ENCODE data around the gene ETV6.

The ETV6 gene

GRCh38 chr12:11724888-11725311 lies 75.4 kb downstream of the ETV6 start:
- TF ChIP-seq SIN3A (IDR thresholded peaks at IDR 0.05; ENCODE audit: borderline replicate concordance, insufficient read depth, low read length) (no peak), POLR2AphosphoS5 (IDR thresholded peaks at IDR 0.05; ENCODE audit: low read depth, low read length) (no peak), REST (IDR thresholded peaks at IDR 0.05; ENCODE audit: insufficient read depth in 1 of 2, low read depth in 2 of 2, low read length in 2 of 2) (no peak), TAF1 (IDR thresholded peaks at IDR 0.05; ENCODE audit: borderline replicate concordance, insufficient read depth, low read length) (no peak), FOXP2 (optimal IDR thresholded peaks at IDR 0.05; ENCODE audit: borderline replicate concordance, extremely low read depth, extremely low read length, insufficient read depth) (no peak)

- TF ChIP-seq TAF1 (IDR thresholded peaks at IDR 0.05; ENCODE audit: borderline replicate concordance, insufficient read depth, low read length) (no peak), POLR2AphosphoS5 (IDR thresholded peaks at IDR 0.05; ENCODE audit: low read depth, low read length) (no peak), SIN3A (IDR thresholded peaks at IDR 0.05; ENCODE audit: borderline replicate concordance, insufficient read depth, low read length) (no peak)
Observed at GRCh38 chr12:11725686-11726085, 76.2 kb downstream of the ETV6 start.

- TF ChIP-seq TAF1 (IDR thresholded peaks at IDR 0.05; ENCODE audit: borderline replicate concordance, insufficient read depth, low read length) (no peak), FOXP2 (optimal IDR thresholded peaks at IDR 0.05; ENCODE audit: borderline replicate concordance, extremely low read depth, extremely low read length, insufficient read depth) (no peak), SIN3A (IDR thresholded peaks at IDR 0.05; ENCODE audit: borderline replicate concordance, insufficient read depth, low read length) (no peak), REST (IDR thresholded peaks at IDR 0.05; ENCODE audit: insufficient read depth in 1 of 2, low read depth in 2 of 2, low read length in 2 of 2) (no peak), POLR2AphosphoS5 (IDR thresholded peaks at IDR 0.05; ENCODE audit: low read depth, low read length) (no peak)
Observed at GRCh38 chr12:11726659-11727058, 77.2 kb downstream of the ETV6 start.

GRCh38 chr12:11727133-11727664 lies 77.7 kb downstream of the ETV6 start:
- TF ChIP-seq FOXP2 (optimal IDR thresholded peaks at IDR 0.05; ENCODE audit: borderline replicate concordance, extremely low read depth, extremely low read length, insufficient read depth) (no peak), SIN3A (IDR thresholded peaks at IDR 0.05; ENCODE audit: borderline replicate concordance, insufficient read depth, low read length) (no peak)

DNA sequence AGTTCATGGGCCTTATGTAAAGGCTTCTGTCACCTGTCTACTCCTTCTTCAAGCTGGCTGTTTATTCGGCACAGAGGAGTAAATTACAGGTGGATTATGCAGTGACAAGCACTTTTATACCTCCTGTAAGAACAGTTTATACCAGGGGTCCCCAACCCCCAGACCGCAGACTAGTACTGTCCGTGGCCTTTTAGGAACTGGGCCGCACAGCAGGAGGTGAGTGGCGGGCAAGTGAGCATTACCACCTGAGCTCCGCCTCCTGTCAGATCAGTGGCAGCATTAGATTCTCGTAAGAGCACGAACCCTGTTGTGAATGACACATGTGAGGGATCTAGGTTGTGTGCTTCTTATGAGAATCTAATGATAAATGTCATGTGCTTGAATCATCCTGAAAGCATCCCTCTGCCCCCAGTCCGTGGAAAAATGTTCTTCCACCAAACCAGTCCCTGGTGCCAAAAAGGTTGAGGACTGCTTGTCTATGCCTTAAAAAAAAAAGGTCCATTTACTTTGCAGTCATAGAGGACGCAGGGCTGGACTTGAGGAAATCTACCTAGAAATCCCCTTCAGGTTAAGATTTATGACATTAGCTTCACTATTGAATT lies 78.8 kb downstream of the ETV6 start:
- TF ChIP-seq TAF1 (IDR thresholded peaks at IDR 0.05; ENCODE audit: borderline replicate concordance, insufficient read depth, low read length) (no peak), POLR2AphosphoS5 (IDR thresholded peaks at IDR 0.05; ENCODE audit: low read depth, low read length) (no peak), REST (IDR thresholded peaks at IDR 0.05; ENCODE audit: insufficient read depth in 1 of 2, low read depth in 2 of 2, low read length in 2 of 2) (no peak), SIN3A (IDR thresholded peaks at IDR 0.05; ENCODE audit: borderline replicate concordance, insufficient read depth, low read length) (no peak), FOXP2 (optimal IDR thresholded peaks at IDR 0.05; ENCODE audit: borderline replicate concordance, extremely low read depth, extremely low read length, insufficient read depth) (no peak)

- no peak for TF ChIP-seq REST (IDR thresholded peaks at IDR 0.05; ENCODE audit: insufficient read depth in 1 of 2, low read depth in 2 of 2, low read length in 2 of 2)
- no peak for TF ChIP-seq TAF1 (IDR thresholded peaks at IDR 0.05; ENCODE audit: borderline replicate concordance, insufficient read depth, low read length)
- TF ChIP-seq FOXP2 (optimal IDR thresholded peaks at IDR 0.05; ENCODE audit: borderline replicate concordance, extremely low read depth, extremely low read length, insufficient read depth), result no peak
- TF ChIP-seq SIN3A (IDR thresholded peaks at IDR 0.05; ENCODE audit: borderline replicate concordance, insufficient read depth, low read length), result no peak
Observed at GRCh38 chr12:11729008-11729407, 79.5 kb downstream of the ETV6 start.
